Dermis microvascular lymphatic vessel endothelial cell (primary cell): ENCODE measurements around the gene TBC1D2B. TPM values are rescaled to one million over a fixed set of nuclear protein-coding genes. Genes with fewer than 3 reads are reported as not detected.

Source experiments
- DNase-seq, 2 donors: peaks; one replicate each; pipeline versions ENCODE4 v3.0.0 to v3.0.0-alpha.2; 2010; ENCODE audit warnings: low read depth in 2 of 2
- total RNA-seq: library from RNA; depleted of rRNA; stranded (reverse); fragments of >200 nt; gene quantifications from 2 replicates; pipeline ENCODE4 v1.2.1, GENCODE V29; 2014

The TBC1D2B gene
- total RNA-seq, 1 donor from 2014 or later: 28.2 TPM

DNA sequence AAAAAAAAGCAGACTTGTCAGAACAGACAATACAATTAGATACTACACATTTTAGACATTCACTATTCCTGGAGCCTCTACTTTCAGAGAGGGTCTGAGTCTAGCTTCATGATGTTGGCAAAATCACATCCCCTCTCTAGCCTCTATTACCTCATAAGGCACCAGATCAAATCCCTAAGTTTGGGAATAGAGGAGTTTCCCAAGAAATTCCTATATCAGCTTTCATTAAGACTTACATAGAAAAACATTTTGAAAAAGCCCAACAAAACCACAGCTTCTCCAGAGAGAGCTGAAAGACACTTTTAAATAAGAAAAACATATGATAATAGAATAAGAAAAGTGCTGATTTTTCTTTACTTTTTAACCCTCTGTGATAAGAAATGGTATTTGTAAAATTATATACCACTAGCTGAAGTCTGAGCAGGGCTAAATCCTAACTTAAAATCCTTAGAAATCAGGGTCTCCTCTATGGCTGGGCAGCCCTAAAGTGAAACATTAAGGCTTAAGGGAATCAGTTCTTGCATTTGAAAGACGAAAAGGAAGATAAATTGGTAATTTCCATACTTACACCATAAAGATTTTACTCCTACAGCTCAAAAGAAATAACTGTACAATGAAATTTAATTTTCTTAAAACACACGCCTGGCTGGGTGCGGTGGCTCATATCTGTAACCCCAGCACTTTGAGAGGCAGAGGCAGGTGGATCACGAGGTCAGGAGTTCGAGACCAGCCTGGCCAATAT, 4.3 kb downstream of the TBC1D2B start:
- no peak for DNase-seq

DNA sequence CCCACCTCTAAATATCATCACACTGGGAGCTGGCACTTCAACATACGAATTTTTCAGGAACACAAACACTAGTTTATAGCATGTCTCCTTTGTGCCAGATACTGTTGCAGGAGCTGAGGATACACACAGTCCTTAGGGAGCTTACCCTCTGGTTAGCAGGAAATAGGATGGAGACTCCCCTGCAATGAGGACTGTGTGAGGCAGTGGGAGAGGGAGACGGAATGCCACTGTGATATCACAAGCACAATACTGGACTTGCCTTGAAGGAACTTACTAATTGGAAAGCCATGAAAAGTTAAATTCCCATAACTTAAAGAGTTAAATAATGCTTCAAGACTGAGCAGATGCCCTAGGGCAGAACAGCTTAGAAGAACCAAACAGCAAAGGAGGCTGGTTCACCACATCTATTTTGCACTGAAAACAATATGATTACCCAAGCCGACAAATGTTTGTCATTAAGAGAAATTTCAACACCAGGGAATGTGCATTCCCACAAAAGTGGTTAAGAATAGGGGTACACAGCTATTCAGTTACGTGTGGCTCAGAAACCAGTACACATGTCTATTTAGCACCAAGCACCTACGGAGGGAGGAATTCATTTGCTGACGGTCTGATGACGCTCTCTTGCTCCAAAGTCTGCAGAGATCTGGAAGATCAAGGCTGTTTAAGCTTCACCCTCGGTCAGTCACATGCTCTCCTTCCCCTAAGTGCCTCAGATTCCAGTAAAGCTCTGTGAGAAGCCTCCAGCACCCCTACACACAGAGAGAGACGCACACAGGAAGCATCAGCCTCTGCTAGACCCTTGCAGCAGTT, 5.2 kb downstream of the TBC1D2B start:
- DNase-seq: no peak

DNA sequence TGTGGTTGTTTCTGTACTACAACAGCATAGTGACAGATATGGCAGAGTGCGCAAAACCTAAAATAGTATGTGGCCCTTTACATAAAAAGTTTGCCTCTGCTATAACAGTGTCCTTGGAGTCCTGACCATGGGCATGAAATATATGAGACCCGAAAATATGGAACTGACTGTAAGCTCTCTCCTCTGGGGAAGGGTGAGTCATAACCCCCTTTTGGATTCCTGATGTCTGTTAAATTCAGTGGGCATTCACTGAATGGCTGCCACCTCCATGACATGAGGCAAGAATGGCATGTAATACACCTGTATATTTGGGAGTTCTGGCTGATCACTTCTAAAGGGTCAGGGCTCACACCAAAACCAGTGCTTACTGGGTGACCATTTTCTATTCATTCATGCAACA, 6.1 kb downstream of the TBC1D2B start:
- no peak for DNase-seq

DNA sequence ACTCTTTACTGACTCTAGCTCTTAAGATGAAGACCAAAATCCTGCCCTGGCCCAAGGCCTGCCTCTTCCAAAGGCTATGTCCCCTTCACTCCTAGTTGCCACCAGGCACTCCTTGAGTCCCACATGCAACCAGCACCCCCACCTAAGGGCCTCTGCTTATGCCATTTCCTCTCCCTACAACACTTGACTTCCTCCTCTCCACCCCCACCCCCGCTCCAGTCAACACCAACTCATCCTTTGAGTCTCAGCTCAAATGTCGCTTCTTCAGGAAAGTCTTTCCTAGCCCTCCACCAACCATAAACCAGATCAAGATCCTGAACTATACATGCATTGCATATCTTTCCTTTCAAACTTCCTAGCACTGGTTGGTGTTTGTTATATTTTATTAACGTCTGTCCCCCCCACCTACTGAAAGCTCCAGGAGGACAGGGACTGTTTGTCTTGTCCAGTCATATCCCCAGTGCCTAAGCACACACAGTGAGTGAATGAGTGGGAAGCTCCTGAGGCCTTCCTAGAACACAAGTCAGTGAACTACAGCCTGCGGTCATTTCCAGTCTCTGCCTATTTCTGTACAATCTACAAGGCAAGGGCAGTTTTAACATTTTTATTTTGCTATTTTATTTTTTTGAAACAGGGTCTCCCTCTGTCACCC, 7.3 kb downstream of the TBC1D2B start:
- DNase-seq: peak in 1 of 2 donors; percentile 46

DNA sequence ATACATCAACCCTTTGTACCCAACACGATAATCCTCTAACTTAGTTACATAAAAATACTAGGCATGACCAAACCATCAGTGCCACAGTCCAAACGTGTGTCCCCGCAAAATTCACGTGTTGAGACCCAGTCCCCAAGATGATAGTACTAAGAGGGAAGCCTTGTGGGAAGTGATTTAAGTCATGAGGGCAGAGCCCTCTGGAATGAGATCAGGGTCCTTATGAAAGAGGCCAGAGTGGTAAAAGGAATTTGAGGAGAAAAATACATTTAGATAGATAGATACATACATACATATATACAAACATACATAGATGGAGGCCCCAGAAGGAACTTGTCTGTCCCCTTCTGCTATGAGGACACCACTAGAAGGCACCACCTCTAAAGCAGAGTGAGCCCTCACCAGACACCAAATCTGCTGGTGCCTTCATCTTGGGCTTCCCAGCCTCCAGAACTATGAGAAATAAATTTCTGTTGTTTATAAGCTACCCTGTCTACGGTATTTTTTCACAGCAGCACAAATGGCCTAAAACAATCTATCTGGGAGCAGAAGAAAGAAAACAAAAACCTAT, 8.0 kb downstream of the TBC1D2B start:
- no peak for DNase-seq

DNA sequence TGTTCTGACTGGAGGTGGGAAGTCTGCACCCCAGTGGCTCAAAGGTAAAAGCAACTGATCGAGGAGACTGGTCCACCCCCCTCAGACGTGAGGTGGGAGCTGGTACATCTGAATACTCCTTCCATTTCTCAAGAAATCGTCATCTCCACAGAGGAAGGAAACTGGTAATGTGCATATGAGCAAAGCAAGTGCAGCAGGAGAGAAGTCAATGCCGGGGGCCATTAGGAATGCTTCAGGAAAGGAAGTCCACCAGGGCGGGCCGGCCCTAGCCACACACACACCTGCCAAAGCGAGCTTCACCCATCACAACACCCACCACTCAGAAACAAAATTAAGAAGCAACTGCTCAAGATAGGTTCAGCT, 8.5 kb downstream of the TBC1D2B start:
- DNase-seq: peak in 1 of 2 donors; percentile 62

DNA sequence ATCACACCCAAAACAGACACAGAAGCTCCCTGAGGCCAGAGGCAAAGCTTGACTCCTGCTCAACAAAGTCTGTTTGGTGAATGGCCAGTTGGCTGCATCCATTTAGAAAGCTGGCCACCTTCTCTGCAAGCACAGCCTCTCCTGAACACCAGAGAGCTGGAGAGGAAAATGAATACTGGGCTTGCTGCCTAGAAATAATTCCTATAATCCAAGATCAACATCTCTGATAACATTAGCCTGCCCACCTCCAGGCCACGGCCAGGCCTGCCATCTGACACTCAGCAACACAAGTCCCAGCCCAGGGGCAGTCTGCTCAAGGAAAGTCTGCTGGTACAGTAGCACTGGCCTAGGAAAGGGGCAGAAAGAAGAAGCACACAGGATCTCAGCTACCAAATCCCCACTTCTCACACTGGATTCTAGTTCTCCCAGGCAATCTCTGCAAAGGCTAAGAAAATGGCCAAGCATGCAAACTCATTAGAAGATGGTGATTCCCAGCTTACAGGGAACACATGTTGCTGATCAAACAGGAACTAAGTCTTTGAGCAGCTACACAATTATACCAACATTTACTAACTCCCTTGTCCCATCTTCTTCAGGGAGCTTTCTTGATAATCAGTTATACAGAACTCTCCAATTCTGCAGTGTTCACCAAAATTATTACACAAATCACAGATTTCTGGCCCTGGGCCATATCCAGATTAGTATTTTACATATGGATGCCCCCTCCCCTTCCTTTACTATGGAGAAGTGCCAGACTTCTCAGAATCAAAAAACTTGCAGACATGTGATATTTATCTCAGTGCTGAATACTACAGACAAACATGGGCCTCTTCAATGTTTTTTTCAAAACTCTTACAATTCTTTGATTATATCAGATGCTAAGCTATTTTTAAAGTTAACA, 9.9 kb downstream of the TBC1D2B start:
- DNase-seq: peak in 1 of 2 donors; percentile 60

DNA sequence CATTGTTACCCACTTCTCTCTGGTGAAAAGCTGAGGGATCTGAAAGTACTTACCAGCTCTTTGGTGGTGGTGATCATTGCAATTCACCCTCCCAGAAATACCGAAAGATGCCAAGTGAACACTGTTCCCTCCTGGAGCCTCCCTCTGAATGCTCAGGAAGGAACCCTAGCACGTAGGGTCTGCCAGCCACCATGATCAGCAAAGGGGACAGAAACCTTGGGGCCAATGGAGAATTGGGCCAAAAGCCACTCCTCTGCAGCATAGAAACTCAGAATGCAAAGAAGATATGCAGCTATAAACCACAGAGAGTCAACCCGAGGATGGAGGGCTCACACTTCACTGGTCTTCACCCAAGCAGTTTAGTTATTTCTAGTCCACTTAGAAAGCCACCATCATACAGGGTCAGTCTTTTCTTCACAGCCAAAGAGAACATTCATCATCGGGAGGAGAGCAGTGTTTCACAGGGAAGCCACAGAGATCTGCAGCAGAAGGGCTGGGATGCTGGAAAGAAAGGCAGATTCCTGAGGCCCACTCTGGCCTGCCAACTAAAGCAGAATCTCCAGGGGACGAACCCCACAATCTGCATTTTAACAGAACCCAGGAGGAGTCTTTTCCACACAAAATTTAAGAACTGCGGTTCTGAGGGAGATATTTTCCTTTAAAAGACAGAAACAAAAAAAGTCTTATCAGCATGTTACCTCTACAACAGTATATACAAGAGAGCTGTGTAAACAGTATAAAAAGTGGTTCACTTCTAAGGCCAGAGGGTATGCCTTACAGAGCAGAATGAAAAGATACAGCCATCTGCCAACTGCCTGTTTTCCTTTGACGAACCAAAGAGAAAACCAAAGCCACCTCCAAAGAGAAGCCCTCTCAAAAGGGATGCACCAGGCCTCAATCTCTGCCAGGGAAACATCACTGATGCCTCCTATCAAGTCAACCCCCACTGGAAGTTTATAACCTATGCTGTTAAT, 11.3 kb downstream of the TBC1D2B start:
- no peak for DNase-seq

DNA sequence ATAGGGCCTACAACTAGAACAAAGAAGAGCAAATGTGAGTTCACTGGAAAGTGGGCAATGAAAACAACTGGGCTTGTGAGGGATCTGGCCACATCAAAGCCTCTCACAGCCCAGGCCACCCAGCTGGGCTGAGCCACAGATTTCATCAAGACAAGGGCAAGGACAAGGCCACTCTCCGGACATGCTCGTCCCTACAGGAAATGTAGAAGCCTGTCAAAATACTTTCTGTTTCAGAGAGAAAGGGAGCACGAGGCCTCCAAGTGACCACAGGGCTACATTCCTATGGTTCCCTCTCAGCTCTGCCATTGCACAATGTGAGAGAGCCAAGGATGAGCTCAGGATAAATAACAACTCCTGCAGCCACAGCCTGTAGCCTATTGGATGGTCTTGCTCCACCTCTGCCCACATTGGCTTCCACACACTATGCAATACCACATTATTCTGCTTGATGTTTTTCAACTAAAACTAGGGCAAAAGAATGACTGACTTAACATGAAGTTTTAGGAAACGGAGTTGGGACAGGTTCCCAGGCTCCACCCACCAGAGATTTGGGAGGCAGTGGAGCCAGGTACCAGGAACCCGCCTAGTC, 12.1 kb downstream of the TBC1D2B start:
- DNase-seq: peak; percentile 86 to 87

DNA sequence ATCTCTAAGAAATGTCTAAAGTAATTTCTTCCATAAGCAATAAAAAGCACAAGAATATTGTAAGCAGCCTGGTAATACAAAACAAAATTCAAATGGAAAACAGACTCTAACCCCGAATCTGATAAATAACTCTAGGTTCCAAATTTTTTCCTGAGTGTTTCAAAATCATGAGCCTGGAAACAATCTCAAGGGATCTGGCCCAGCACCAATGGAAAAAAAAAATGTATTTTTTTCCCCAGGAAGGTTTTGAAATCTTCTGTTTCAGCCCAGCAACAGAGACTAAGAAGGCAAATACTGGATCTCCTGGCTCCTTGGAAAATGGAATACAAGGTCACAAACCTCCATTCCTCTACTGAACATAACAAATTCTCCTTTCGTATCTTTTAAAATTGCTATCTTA, 13.0 kb downstream of the TBC1D2B start:
- DNase-seq: no peak

DNA sequence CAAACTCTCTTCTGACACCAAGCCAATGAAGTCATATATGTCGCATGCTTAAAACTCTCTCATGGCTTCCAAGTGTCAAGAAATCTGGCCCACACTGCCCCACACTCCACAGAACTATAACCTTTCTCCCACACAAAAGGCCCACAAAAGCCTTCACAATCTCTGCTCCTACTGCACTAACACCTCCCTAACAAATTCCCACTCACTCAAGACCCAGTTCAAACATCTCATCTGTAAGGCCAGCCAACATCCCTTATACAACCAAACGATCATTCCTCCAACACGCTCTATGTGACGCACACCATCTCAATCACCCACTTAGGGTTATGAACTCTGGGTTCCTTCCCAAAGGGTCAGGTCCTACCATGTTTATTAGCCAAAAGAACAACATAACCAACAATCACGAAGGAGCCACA, 13.5 kb downstream of the TBC1D2B start:
- DNase-seq: no peak

DNA sequence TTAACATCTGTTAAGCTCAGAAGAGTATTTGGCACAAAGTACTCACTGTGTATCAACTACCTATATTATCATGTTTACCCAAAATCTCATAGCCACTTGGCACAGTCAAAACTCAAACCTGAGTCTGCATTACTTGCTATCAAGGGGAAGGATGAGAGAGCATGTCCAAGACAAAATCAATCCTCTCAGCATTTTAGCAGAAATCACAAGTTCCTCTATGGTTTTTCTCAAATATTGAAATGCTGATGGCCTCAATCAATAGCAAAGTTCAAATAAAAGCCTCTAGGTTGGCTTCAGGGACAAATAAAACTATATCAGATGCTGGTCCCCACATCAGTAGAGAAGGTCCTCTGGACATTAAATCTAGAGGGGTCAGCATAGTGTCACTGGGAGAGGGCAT, 14.3 kb downstream of the TBC1D2B start:
- DNase-seq: no peak

DNA sequence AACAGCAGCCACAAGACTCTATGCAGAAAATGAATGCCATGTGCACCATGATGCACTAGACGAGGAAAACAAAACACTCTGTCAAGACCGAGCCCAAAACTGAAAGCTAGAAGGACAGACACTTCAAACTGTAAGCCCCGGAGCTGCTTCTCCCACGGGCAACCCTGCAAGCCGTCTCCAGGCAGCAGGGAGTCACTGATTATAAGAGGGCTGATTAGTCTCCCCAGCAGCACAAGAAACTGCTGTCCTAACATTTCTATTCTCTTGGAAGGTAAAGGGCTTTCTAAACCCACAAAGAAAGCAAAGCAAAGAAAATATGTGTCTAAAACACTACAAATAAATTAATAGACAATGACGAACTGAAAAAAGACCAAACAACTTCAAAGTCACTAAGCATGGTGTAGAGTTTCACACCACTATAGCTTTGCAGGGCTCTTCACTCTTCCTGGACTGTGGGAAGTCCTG, 15.5 kb downstream of the TBC1D2B start:
- DNase-seq: no peak

DNA sequence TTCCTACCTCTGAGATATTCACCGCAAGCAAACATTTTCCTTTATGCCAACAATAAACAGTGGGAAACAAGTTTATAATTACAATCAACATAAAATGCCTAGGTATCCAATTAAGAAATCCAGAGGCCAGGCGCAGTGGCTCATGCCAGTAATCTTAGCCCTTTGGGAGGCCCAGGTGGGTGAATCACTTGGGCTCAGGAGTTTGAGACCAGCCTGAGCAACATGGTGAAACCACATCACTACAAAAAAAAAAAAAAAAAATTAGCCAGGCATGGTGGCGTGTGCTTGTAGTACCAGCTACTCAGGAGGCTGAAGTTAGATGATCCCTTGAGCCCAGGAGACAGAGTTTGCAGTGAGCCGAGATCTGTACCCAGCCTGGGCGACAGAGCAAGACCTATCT, 17.3 kb downstream of the TBC1D2B start:
- DNase-seq: no peak

DNA sequence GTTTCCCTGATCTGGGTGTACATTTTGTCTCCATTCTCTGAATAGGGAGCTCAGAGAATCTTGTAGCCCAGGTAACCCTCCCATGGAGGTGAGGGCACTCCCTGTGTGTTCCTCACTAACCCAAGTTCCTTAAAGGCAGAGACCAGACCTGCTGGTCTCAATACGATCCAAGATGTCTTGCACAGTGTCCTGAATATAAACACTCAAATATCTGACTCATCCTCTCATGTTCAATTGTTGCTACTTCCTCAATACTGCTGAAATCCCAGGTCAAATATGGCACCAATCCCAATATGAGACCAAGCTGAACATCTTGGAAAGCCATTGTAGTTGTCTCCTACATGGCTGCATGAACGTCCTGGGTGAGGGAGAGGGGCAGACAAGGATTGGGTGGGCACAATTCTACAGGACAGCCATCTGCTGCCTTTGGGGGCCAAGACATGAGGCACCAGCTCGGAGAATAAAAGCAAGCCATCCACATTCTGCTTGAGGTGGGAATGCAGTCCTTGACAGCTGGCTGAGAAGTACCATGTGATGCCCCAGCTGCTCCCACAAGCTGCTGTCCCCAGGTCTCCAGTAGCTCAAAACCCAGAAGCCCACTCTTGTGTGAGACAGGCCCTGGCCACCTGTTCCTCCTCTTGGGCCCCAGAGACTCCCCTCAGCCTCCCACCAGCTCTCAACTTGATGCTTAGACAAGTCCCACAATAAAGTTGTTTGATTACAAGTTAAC, 18.2 kb downstream of the TBC1D2B start:
- DNase-seq: peak in 1 of 2 donors; percentile 61

DNA sequence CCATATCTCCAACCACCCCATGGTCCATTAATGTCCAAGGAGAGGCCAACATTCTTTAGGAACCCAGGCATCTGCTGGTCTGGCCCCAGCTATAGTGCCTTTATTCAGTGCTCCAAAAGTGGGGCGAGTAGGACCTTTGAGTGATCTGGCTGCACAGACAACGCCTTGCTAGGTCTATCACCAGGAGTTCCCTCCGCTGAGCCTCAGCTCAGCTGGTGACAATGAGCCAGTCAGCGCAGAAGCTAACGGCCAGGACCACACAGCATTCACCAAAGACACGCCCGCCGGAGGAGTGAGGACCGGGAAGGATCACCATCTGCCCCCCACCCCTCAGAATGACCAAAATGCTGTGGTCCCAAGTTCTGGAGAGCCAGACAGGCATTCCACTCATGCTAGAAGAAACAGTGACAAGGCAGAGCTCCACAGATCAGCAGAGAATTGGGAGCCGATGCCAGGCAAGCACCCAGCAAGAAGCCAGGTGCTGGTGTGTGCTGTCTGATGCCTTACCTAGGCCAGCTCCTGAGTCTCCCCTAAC, 19.0 kb downstream of the TBC1D2B start:
- no peak for DNase-seq

DNA sequence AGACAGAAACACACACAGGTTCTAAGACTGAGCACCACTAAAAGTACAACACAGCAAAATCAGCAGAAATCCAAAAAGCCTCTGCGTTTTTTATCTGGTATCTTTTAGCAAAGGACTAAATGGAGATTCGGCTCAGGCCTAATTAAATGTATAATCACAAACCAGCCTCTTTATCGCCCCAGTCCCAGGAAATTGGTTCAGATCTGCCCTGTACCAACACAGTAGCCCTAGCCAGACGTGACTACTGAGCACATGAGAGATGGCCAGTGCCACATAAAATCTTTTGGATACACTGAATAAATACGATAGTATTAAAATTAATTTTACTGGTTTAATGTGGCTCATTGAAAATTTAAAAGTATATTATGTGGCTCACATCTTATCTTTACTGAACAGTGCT, 19.7 kb downstream of the TBC1D2B start:
- DNase-seq: no peak

DNA sequence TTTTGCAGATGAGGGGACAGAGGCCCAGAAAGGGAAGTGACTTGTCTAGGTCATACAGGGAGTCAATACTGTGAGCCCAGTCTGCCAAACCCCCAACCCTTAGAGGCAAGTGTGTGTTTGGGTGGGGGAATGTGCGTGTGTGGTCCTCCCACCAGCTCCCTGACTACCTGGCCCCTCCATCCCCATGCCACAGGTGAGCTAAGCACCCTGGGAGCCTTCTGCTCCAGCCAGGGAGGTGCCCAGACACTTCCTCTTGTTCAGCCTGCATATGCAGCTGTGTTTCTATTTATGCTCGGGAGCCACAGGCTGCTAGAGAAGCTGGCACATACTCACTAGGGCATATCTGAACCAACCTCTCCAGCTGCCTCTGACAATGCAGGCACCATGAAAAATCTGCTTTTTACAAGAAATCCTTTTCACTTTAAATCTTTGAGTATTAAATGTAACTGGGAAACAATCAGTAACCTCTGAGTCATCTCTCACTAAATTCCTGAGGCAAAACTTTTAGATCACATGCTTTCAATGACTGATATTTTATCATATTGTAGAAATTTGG, 20.7 kb downstream of the TBC1D2B start:
- DNase-seq: peak in 1 of 2 donors; percentile 48
